NCI-H524 (cell line): ENCODE data around the gene SEBOX.

Experiments
- DNase-seq, 2 experiments: peaks; one replicate each; lab custom pipeline; 2025; lab: John Stamatoyannopoulos, UW

The SEBOX gene, protein sequence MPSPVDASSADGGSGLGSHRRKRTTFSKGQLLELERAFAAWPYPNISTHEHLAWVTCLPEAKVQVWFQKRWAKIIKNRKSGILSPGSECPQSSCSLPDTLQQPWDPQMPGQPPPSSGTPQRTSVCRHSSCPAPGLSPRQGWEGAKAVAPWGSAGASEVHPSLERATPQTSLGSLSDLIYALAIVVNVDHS

DNA sequence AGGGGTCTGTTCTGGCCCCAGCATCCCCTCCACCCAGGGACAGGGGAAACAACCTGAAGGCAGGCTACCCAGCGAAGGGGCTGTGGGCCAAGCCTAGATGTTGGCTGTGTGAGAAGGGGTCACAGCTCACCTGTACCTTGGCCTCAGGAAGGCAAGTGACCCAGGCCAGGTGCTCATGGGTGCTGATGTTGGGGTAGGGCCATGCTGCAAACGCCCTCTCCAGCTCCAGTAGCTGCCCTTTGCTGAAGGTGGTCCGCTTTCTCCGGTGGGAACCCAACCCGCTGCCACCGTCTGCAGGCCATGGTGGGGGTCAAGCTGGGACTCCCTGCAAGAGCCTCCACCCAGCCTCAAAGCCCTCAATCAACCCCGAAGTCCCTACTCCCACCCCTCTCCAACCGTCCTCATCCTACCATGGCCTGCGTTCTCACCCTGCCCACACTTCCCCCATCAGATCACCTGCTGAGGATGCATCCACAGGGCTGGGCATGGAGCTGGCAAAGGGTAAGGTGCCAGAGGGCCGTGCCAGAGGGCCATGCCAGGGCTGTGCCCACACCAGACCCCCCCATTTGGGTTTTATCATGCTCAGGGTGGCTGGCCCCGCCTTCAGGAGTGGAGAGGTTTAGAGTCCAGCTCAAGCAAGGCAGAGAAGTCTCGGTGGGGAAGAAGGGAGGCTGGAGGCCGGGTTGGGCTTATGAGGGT, at the start of gene SEBOX:
Gene SEBOX, minus strand, starts transcription at position 535 of the 699 bp plus-strand sequence. Its CDS starts 48 bp downstream, at position 487.
- no peak for DNase-seq

GRCh38 chr17:28413804-28414203, 48.8 kb upstream of the SEBOX start:
- no peak for DNase-seq

DNA sequence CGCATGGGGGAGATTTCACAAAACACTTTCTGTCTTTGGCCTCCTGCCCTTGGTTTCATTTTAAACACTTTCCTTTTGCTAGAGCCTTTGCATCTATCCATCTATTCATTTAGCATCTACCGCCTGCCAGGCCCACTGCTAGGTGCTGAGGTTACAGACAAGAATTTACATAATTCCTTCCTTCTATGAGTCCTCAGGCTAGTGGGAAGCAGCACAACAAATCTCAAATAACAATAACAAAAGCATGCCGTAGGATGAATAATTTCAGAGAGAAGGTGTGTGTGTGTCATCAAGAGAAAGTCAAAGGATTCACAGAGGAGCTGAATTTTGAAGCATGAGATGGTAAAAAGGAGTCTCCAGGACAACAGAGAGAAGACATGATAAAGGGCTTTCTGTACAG, 47.1 kb upstream of the SEBOX start:
- DNase-seq, result no peak

GRCh38 chr17:28407974-28408306, 42.9 kb upstream of the SEBOX start:
- no peak for DNase-seq

- DNase-seq, result peak; percentile 81 to 85
These were observed 42.4 kb upstream of the SEBOX start for GRCh38 chr17:28407130-28407973.

- DNase-seq, result peak; percentile 64 to 82
These were observed 41.4 kb upstream of the SEBOX start for GRCh38 chr17:28406473-28406814.

GRCh38 chr17:28405632-28406472, 40.9 kb upstream of the SEBOX start, which contains the start of gene SLC46A1:
Gene SLC46A1, minus strand, starts transcription at chr17:28406212. Its CDS starts 98 bp downstream, at chr17:28406114.
- peak; percentile 55 to 82 for DNase-seq

DNA sequence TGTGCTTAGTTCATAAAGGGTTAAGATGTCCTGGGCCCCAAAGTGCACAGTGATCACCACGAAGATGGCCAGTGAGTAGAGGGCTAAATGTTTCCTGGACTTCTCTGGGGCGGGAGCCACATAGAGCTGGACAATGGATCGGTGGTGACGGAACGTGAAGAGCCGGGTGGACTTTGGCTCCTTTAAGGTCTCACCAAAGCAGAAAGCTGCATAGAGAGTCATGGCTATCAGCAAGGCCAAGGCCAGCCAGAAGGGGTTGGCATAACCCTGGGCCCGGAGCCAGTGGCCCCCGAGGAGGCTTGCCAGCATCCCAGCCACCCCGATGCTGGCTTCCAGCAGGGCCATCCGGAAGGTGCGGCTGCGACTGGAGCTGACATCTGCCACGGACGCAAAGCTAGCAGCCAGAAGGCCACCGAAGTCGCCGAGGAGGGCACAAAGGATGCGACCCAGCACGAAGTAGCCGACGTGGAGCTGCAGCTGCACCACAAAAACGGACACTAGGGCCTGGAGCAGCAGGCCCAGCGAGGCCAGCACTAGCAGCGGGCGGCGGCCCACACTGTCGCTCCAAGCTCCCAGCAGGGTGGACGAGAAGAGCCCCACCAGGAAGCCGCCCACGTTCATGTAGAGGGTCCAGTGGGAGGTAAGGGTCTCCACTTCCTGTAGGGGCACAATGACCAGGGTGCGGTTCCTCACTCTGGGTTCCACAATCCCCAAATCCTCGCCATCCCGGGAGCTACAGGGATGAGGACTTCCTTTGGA, 40.0 kb upstream of the SEBOX start:
- DNase-seq, result no peak

GRCh38 chr17:28404461-28404811, 39.4 kb upstream of the SEBOX start:
- no peak for DNase-seq

GRCh38 chr17:28404007-28404406, 39.0 kb upstream of the SEBOX start:
- DNase-seq, result no peak

- DNase-seq, result no peak
These were observed 37.8 kb upstream of the SEBOX start for GRCh38 chr17:28402844-28403243.

DNA sequence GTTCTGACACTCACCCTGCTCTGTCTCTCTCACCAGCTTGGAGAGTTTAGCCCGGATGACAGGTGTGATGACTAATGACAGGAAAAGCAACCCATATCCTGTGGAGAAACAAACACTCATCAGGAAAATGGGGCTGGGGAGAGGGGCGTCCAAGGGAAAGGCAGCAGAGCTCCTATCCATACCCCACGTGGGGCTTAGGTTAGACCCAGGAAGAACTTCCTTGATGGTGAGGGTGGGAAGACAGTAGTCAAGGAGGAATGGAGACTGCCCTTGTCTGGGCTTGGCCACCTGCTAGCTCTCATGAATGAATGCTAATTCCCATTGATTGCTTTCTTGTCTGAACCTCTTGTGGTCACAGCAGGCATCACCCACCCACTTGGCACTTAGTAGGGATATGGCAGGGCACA, 37.2 kb upstream of the SEBOX start:
- DNase-seq, result no peak

DNA sequence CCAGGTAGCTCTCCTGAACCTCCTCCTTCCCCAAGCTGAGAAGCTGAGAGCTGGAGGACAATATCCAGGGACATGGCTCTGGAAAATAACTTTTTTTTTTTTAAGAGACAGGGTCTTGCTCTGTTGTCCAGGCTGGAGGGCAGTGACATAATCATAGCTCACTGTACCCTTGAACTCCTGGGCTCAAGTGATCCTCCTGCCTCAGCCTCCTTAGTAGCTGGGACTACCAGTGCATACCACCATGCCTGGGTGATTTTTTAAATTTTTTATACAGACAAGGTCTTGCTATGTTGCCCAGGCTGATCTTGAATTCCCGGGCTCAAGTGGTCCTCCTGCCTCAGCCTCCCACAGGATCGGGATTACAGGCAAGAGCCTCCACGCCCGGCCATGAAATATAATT, 34.8 kb upstream of the SEBOX start:
- no peak for DNase-seq

GRCh38 chr17:28398280-28398981, 33.4 kb upstream of the SEBOX start:
- peak in 1 of 2 experiments; percentile 49 for DNase-seq

DNA sequence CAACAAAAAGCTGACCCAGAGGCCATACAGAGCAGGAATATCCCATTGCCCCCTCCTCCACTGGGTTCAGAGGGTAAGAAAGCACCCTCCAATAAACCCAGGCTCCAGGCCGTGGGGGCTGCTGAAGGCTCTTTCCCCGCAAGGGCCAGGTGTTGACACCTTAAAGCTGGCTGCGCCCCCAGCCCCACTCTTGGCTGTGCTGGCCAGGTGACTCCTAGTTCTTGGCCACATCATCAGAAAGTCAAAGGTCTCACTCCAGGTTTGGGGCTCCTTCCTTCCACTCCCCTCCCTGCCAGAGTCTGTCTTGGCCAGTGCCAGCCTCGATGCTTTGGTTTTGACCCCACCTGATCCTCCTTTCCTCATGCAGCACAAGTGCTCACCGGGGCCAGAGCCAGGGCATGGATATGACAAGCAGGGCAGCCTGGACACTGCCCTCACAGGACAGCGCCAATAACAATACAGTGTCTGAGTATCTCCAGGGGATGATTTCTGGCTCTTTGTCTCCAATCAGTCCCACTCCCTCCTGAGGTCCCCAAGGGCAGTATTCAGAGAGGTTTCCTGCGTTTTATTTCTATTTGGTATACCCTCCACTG, 32.8 kb upstream of the SEBOX start:
- no peak for DNase-seq

DNA sequence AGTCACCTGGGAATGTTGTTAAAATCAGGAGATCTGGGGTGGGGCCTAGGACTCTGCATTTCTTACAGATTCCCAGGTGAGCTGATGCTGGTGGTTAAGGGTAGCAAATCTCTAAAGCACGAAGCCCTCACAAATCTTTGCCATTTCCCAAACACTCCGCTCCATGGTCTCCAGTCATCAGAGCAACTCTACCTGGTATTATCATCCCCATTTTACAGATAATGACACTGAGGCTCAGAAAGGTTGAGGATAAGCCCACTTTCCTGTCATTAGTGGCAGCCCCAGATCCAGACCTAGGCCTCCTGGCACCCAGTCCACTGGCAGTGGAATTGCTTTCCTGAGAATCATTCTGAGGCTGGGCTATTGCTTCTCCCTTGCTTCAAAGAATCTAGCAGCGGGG, 32.3 kb upstream of the SEBOX start:
- no peak for DNase-seq

DNA sequence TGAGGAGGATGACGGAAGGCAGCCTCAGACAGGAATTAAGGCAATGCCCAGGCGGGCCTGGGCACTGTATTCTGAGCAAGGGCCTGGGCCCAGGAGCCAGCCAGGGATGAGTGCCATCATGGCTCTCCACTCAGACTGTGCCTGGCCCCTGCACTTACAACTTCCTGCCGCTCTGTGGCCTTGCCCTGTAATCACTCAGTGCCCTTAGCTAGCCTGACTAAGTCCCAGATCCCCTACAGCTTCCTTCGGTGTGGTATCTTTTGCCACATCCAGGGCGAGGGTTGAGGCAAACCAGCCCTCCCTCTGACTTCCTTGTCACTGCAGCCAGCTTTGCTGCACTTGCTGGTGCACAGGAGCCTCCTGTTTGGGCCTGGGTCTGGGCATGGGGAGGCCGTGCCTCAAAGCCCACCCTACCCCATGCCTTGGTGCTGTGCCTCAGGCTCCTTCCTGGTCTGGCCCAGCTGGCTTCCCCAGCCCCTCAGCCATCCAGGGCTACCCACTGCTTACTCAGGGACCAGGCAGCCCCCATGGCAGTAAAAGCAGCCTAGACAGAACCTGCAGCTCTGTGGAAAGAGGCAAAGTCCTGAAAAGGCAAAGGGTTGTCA, 31.7 kb upstream of the SEBOX start:
- DNase-seq, result no peak

DNA sequence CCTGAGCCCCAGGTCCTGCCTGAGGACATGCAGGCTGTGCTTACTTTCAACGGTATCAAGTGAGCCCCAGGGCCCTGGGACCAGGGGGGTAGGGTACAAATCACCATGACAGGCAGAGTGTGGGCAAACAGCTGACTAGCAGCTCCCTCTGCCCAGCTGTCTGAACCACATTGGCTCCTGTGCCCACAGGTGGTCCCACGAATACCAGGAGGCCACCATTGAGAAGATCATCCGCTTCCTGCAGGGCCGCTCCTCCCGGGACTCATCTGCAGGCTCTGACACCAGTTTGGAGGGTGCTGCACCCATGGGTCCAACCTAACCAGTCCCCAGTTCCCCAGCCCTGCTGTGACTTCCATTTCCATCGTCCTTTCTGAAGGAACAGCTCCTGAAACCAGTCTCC, 31.0 kb upstream of the SEBOX start:
- no peak for DNase-seq

DNA sequence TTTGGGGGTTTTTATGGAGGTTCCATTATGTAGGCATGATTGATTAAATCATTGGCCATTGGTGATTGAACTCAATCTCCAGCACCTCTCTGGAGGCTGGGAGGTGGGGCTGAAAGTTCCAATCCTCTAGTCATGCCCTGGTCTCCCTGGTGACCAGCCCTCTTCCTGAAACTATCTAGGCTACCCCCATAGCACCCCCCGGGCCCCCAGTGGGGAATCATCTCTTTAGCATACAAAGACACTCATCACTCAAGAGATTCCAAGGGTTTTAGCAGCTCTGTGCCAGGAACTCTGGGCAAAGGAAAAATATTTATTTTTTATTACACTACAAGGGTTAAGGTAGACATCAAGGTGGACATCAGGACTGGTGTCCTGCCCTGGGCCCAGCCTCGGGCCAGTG, 30.4 kb upstream of the SEBOX start:
- no peak for DNase-seq
